Dermis microvascular lymphatic vessel endothelial cell (primary cell): ENCODE measurements around the gene TFAP2E. TPM values are rescaled to one million over a fixed set of nuclear protein-coding genes. Genes with fewer than 3 reads are reported as not detected.

Source experiments
- DNase-seq, 2 donors: peaks; one replicate each; pipeline versions ENCODE4 v3.0.0 to v3.0.0-alpha.2; 2010; ENCODE audit warnings: low read depth in 2 of 2
- total RNA-seq: library from RNA; depleted of rRNA; stranded (reverse); fragments of >200 nt; gene quantifications from 2 replicates; pipeline ENCODE4 v1.2.1, GENCODE V29; 2014

The TFAP2E gene
- total RNA-seq, 1 donor from 2014 or later: 0.13 TPM

DNA sequence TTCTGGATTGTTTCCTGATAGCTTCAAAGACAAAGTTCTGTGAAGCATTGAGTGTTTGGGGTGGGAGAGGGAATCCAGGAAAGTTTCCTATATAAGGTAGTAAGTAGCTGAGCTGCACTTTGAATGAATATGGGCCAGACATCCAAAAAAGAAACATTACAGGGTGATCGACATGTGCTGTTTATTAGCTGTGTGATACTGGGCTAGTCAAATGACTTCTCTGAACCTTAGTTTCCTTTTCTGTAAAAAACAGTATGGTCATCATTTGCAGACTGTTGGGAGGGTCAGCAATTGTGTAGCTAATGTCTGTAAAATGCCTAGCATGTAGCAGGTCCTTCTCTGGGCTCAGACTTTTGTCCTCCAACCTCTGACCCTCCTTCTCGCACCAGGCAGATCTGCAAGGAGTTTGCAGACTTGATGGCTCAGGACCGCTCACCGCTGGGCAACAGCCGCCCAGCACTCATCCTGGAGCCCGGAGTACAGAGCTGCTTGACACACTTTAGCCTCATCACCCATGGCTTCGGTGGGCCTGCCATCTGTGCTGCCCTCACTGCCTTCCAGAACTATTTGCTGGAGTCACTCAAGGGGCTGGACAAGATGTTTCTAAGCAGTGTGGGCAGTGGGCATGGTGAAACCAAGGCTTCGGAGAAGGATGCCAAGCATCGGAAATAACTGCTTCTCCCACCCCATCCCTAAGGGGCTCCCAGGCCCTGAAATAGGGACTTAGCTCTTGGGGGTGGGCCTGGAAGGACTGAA lies 21.1 kb downstream of the TFAP2E start:
- no peak for DNase-seq

DNA sequence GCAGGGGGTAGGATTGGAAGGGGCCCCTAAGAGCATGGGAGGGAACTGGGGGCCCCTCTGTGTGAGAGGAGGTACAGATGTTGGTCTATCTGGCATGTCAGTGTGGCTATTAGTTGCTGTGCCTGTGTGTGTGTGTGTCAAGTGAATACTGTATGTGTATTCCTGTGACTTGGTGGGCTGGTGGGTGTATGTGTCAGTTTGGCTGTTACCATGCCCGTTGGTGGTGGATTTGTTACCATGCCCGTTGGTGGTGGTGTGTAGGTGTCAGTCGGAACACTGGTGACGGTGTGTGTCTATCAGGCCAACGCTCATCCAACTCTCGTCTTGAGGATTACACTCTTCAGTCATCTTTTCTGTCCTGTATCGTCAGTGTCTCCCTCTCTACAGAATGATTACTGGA lies 22.6 kb downstream of the TFAP2E start:
- DNase-seq: no peak

DNA sequence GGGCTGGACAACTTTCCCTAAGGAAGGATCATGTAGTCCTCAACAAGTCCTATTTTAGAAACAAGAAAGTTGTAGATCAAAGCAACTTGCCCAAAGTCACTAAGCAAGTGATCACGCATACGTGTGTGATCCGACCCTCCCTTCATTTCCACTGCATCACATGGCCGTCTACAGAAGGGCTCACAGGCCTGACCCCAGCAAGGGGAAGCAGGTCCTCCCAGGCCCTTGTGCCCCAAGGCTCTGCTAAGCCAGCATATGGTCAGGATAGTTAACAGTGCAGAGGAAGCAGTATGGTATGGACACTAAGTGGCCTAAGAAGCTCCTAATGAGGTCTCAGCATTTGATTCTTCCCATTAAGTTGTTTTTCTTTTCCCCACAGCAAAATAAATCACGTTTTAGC lies 24.8 kb downstream of the TFAP2E start:
- DNase-seq: no peak

DNA sequence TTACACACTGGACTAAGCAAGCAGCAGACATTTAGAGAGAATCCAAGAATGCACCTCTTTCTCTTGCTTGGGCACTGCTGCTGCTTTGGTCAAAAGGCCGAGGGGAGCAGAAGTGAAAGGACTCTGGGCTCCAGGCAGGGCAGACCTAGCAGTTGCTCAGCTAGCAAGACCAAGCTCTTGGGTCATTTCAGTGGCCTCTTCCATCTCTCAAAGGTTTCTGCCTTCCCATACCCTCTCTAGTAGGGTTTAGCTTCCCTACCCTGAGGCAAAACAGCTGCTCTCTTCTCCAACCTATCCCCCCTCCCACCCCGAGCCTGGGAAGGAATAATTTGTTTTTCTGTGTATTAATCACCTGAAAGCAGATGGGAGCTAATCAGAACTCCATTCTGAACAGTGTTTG lies 25.8 kb downstream of the TFAP2E start:
- no peak for DNase-seq

DNA sequence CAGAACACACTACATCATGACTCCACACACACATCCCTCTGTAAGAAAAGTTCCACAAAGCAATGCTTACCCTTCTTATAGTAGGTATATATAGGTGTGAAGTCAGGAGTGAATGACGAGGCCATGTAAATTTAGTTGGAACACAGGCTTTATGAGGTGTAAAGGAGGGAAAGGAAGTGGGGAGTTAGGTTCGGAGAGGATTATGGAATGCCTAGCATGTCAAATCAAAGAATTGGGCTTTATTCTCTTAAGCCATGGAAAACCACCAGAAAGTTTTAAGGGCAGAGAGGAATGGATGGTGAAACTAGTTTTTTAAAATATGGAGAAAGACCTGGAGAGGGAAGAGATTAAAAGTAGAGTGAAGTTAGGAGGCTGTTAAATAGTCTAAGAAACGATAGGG lies 26.3 kb downstream of the TFAP2E start:
- no peak for DNase-seq

DNA sequence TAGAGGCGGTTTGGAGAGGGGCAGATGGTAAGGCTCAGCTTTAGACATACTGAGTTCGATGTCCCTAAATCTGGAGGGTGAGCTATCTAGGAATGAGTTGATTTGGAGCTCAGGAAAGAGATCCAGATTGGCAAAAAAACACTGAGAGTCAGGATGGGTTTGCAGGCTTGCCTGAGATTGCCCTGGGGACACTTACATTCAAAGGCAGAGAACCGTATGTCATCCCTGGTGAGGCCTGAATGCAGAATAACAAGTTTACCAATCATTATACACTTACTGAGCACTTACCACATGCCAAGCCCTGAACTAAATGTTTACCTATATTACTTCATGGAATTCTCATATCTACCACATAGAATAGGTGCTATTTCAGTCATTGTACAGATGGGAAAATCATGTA lies 27.5 kb downstream of the TFAP2E start:
- no peak for DNase-seq

DNA sequence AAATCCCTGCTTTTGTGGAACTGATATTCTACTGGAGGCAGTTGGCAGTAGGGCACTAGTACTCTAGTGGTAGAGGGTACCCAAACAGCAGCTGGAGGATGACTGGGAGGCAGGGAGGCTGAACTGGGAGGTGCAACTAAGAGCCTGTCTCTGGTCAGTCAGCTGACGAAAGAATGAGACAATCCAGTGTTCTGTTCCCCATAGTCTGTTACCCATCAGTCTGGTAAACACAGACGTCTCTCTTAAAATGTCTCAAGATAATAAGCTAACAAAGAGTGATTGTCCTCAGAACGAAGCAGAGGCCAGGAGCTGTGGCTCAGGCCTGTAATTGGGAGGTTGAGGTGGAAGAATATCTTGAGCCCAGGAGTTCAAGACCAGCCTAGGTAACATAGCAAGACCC lies 30.4 kb downstream of the TFAP2E start:
- DNase-seq: no peak

DNA sequence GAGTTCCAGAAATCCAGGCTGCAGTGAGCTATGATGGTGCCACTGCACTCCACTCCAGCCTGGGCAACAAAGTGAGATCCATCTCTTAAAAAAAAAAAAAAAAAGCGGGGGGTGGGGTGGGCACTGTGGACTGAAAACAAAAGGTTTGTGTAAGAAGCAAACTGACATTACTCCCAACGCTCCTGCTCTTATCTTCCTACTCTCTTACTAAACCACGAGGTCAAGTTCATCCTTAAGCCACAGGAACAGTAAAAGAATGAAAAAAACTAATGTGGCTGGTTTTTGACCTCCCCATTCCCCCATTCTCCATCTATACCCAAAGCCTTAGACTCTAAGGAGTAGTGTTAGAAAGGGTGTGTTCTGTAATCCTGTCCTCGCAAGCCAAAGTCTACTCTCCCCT lies 30.8 kb downstream of the TFAP2E start:
- no peak for DNase-seq

DNA sequence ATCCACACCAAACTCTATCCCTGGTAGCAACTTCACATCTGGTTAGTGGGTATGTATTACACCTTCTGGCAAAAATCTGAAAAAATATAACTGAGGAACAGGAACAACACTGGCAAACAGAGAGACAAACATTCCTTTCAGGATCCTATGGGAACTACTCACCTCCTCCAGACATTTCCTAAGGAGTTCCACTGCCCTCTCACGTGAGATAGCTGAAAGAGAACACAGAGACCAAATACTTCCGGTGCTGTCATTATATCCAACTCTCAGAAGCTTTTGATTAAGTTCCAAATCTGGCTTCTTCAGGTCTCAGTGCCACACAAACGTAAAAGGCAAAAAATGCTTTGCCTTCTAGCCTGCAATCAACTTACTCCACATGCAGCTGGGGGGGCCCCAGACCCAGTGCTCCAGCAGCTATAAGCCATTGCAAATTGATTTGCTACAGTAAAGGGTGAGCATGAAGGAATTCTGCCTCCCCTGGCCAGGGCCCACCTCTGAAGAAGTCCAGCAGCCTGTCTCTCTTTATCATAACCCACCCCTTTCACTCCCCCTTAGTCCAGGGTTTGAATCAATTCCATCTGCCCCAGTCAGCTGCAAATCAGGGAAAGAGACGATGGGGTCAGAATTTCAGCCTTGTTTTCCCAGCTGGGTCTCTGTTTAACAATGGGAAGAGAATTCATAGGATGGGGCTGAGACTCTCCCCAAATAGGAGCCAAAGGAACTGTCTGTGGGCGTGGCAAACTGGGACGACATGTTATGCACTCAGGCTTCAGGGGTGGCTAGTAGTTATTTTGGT lies 32.2 kb downstream of the TFAP2E start:
- DNase-seq: no peak

DNA sequence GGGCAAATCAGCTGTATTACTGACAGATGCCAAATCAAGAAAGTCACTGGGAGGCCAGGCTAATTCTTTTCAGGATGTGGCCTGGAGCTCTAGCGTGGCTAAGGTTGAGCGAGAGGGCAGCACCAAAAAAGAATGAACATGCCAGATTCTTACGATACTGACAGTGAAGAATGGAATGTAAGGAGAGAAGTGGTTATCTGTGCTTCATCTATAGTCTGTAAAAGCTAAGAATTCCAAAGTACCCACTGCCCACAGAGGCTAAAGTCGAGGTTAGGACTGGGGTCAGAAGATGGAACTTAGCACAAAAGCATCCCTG lies 32.7 kb downstream of the TFAP2E start:
- DNase-seq: no peak

DNA sequence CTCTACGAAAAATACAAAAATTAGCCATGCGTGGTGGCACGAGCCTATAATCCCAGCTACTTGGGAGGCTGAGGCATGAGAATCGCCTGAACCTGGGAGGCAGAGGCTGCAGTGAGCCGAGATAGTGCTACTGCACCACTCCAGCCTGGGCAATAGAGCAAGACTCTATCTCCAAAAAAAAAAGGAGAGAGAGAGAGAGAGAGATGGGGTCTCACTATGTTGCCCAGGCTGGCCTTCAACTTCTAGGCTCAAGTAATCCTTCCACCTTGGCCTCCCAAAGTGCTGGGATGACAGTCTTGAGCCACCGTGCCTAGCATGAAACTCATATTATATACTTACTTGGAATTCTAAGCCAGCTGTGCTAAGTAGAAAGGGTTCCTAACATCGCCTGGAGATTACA lies 38.5 kb downstream of the TFAP2E start:
- DNase-seq: no peak

DNA sequence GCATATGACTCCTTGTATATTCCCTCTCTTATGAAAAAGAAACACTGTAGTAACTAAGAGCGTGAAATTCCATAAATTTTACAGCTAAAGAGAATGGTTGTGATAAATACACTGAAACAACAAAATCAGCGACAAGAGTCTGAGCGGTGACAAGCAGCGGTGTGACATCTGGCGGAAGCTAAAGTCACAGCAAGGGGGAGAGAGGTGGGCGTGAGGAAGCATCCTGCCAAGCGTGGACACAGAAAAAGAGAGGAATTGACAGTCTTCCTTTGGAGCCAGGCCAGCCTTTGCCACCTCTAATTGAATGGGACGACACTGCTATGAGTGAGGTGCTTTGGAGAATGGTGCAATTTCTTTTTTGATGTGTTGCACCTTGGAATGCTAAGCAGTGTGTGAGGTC lies 42.3 kb downstream of the TFAP2E start:
- peak in 1 of 2 donors; percentile 9 for DNase-seq

DNA sequence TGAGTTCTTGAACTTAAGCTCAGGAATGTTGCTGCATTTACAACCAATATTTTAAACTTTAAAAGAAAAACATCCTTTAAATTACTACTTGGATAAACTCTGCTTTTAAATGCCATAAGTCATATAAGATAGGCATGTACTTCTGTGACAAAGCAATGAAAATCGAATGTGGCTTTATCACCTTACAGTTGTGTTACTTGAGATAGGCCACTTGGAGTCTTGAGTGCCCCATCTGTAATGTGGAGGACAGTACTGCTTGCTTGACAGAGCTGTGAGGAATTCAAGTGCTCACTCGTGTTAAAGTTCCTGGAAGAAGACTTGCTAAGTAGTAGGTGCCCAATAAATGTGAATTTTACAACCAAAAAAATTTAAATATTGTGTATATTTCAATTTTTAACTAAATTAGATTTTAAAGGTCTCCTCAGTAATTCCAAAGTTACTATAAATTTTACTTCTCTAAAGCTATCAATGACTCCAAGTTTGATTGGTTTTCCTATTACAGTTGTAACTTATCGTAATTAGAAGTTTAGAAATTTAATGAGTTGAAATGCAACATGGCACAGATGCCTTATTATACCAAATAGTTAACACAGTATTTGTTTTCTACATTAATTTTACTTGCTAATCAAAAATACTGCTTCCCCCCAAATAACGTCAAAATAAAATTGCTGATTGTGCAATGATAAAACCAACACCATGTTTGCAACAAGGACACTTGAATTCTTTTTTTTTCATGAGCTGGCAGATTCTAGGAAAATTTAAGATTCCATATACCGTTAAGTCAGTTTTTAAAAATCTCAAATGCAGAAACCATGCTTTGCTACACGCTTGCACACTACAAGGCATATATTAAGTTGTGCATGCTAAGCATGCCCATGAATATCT lies 46.4 kb downstream of the TFAP2E start:
- no peak for DNase-seq

DNA sequence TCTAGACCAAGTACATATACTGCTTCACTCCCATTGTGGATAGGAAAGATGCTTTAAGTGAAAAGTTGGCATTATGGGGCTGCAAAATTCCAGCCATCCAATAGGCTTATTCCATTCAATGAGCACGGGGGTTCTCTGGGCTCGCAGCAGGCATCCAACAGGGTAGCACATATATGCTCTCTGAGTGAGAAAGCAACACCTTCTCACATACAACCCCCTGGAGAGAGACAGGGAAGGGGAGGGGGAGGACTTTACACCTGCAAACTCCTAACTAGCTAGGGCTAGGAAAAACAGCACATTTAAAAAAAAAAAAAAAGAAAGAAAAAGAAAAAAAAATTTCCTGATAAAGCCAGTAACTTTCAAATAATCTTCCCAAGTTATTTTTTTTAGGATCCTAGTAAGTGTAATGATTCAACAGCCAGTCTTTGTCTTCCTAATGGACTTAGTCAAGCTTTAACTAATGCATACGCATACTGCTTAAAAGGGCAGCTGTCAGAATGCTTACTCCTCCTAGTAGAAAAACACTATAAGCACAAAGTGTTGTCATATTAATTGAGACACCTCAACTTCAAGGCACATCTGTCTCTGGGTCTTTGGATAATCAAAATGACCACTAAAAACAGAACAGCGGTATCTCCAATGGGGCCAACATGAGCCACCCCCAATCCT lies 49.5 kb downstream of the TFAP2E start:
- DNase-seq: no peak

DNA sequence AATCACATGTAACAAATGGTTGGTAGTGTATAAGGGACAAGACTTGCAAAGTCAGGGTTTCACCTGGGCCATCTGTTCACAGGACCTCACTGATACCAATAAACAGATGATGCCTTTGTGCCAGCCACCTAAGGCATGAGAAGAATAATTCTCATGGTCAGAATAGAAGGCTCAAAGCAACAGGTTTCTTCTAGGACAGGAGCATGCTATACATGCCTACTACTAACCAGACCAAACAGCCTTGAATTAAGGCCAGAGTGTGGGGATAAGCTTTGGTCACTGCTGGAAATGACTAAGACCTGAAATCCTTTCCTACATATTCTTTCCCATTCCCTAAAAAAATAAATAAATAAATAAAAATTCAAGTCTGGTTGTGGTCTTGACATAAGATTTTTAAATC lies 50.7 kb downstream of the TFAP2E start:
- DNase-seq: no peak

DNA sequence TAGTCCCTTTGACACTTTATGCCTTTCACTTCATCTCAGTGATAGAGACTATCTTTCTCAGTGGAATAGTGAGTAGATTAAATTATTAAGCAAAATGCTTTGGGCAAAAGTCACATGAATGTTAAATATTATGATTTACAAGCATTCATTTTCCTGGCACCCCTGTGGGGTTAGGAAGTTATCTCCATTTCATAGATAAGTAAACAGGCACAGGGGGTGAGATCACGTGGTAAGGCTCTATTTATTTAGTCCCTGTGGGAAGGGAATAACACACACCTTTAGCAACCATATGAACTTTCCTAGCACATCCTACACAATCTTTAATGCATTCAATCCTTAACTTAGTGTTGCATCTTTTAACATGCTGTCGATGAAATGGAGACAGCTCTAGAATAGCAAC lies 55.9 kb downstream of the TFAP2E start:
- no peak for DNase-seq

DNA sequence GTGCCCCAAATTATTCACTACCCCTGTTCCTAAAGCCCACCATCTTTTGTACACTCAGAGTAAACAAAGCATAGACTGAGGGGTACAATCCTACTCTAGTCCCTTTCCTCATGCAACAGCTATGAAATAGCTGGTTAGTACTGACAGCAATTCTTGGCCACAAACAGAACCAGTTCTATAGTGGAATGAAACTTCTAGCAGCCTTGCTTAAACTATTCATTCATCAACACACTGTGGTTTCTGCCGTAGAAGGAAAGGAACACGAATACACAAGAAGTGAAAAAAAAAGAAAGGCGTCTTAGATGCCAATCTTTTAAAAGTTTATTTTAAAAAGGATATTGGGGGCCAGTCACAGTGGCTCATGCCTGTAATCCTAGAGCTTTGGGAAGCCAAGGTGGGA lies 58.3 kb downstream of the TFAP2E start:
- no peak for DNase-seq

DNA sequence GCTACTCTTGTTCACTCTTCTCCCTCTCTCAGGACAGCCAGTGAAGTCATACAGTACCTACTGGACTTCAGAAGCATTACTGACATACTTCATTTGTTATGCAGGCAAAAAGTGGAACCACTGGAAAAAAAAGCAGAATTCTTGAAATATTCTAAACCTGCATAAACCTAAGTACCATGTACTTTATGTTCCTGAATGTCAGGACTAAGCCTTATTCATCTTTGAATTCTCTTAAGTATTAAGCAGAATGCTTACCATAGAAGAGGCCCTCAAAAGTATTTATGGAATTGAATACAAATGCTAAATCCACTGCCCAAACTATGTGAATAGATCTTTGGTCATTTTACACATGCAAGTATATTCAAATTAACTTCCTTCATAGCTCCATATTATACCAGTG lies 60.4 kb downstream of the TFAP2E start:
- DNase-seq: no peak

DNA sequence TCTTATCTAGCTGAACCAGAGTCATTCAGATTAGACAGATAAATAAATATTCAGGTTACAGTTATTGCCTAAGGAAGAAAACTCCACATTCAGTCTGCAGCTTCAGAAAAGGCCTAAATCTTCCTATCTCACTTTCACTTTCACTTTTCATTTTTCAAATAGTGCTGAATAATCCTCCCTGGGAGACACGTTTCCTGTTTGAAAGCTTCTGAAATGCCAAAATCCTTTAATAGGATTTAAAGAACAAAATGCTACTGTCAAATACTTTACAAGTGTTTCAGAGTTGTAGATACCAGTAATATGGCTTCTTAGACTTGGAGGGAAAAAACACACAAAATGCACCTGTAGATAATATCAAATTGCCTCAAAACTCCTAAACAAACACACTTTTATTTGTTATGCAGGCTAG lies 64.3 kb downstream of the TFAP2E start:
- peak; percentile 41 to 53 for DNase-seq

DNA sequence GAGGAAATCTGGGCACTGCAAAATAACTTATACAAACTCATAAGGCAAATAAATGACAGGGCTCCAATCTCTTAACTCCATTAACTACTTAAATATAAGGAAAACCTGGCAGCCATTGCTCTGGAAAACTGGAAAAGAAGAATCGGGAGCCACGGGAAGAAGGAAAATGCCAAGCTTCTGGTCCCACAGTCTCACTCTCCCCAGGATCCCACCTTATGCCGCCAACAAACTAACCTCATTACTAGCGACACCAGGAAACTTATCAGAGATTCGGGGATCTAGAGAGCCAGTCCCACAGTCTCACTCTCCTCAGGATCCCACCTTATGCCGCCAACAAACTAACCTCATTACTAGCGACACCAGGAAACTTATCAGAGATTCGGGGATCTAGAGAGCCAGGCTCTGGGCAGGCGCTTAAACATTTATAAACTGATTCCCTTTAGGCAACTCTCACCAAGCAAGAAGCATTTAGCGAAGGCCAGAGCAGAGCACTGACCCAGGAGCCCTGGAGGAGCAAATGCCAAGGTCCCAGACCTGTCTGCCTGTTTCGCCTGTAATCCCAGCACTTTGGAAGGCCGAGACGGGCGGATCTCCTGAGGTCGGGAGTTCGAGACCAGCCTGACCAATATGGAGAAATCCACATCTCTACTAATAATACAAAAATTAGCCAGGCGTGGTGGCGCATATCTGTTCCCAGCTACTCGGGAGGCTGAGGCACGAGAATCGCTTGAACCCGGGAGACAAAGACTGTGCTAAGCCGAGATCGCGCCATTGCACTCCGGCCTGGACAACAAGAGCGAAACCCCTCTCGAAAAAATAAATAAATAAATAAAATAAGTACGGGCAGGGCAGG lies 67.5 kb downstream of the TFAP2E start:
- DNase-seq: peak in 1 of 2 donors; percentile 5
